OCI-LY1 (cell line): Measurements from ENCODE around the gene GNB5.

ENCODE experiments used
- H2AFZ ChIP-seq: fragments of 200-600 bp; sonication (generic), shearing (Covaris generic); 2 replicates; pipeline ENCODE4 v1.6.0; 2014; ENCODE audit warnings: antibody characterized with exemption, mild to moderate bottlenecking, low read length
- H3F3A ChIP-seq: fragments of 200-600 bp; sonication (generic), shearing (Covaris generic); 2 replicates; pipeline ENCODE4 v1.6.0; 2014; ENCODE audit warnings: mild to moderate bottlenecking, antibody characterized with exemption, low read length, moderate library complexity; ENCODE audit not compliant: insufficient read depth
- H3K27ac ChIP-seq: fragments of 200-600 bp; sonication (generic); 2 replicates; pipeline ENCODE4 v1.5.1; 2014; ENCODE audit warnings: low read length, mixed run types, mild to moderate bottlenecking, low read depth; ENCODE audit not compliant: poor library complexity, severe bottlenecking
- H3K27me3 ChIP-seq: fragments of 200-600 bp; sonication (generic); 2 replicates; pipeline ENCODE4 v1.6.0; 2014; ENCODE audit warnings: antibody characterized with exemption, mild to moderate bottlenecking, low read length, moderate library complexity; ENCODE audit not compliant: insufficient read depth
- H3K36me3 ChIP-seq: fragments of 200-600 bp; sonication (generic); 2 replicates; pipeline ENCODE4 v1.6.1; 2014; ENCODE audit warnings: mild to moderate bottlenecking, antibody characterized with exemption, low read length, moderate library complexity, mixed read lengths; ENCODE audit not compliant: insufficient read depth
- H3K4me1 ChIP-seq: fragments of 200-600 bp; sonication (generic); 2 replicates; pipeline ENCODE4 v1.5.1; 2014; ENCODE audit warnings: mild to moderate bottlenecking, low read length, moderate library complexity; ENCODE audit not compliant: insufficient read depth, severe bottlenecking
- H3K4me2 ChIP-seq: fragments of 200-600 bp; sonication (generic), shearing (Covaris generic); 2 replicates; pipeline ENCODE4 v1.6.1; 2014; ENCODE audit warnings: low read length
- H3K4me3 ChIP-seq: fragments of 200-600 bp; sonication (generic); 2 replicates; pipeline ENCODE4 v1.5.1; 2014; ENCODE audit warnings: low read length, low read depth, mild to moderate bottlenecking, mixed read lengths; ENCODE audit not compliant: poor library complexity, severe bottlenecking
- H3K79me2 ChIP-seq: fragments of 200-600 bp; shearing (Covaris generic); 2 replicates; pipeline ENCODE4 v1.6.1; 2016; ENCODE audit warnings: mixed run types, low read length, mixed read lengths; ENCODE audit not compliant: insufficient read depth
- H3K9ac ChIP-seq: fragments of 200-600 bp; sonication (generic), shearing (Covaris generic); 2 replicates; pipeline ENCODE4 v1.6.1; 2014; ENCODE audit warnings: mild to moderate bottlenecking, low read length, mixed read lengths
- H3K9me2 ChIP-seq: fragments of 200-600 bp; sonication (generic), shearing (Covaris generic); 2 replicates; pipeline ENCODE4 v1.6.1; 2014; ENCODE audit warnings: low read depth, mild to moderate bottlenecking, low read length, mixed read lengths
- H3K9me3 ChIP-seq: fragments of 200-600 bp; shearing (Covaris generic); 2 replicates; pipeline ENCODE4 v1.6.1; 2014; ENCODE audit warnings: low read length, mixed read lengths
- H4K20me1 ChIP-seq: fragments of 200-600 bp; sonication (generic), shearing (Covaris generic); 2 replicates; pipeline ENCODE4 v1.6.0; 2016; ENCODE audit warnings: mild to moderate bottlenecking, low read length; ENCODE audit not compliant: insufficient read depth
- EZH2 ChIP-seq: fragments of 200-600 bp; sonication (generic), shearing (Covaris generic); IDR thresholded peaks from 2 replicates; pipeline ENCODE4 v1.8.0; 2017; ENCODE audit warnings: borderline replicate concordance, mixed run types, mild to moderate bottlenecking, antibody characterized with exemption, low read length, moderate library complexity, mixed read lengths
- TF ChIP-seq, protein P1 (sequence below): fragments of 200-600 bp; sonication (generic), shearing (Covaris generic); IDR thresholded peaks from 2 replicates; pipeline ENCODE4 v1.5.1; 2017; ENCODE audit warnings: mild to moderate bottlenecking, antibody characterized with exemption, low read length, moderate library complexity, mixed read lengths

GNB5 gene

DNA sequence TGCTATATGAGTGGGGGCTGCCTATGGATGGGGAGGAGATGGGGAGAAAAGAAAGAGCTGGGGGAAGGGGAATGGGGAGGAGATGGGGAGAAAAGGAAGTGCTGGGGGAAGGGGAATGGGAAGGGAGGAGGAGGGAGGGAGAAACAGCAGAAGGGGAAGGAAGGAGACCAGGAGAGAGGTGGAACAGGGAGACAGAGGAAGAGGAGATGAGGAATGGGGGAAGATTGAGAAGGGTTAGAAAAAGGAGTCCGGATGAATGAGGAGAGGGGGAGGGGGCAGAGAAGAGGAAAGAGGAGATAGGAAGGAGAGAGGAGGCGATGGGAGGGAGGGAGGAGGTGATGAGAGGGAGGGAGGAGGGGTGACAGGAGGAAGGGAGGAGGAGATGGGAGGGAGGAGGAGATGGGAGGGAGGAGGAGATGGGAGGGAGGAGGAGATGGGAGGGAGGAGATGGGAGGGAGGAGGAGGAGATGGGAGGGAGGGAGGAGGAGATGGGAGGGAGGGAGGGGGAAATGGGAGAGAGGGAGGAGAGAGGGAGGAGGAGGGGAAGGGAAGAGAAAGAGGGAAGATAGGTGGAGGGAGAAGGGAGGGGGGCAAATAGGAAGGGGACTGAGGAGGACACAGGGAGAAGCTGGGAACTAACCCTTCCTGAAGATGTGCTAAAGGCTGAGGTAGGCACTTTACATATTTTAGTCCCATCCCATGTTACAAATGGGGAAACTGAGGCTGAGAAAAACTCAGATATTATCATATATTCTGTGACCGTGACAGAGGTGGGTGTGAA, 72.0 kb downstream of the GNB5 start:
- H3K79me2 ChIP-seq = no peaks in the 10 kb centered on the region

DNA sequence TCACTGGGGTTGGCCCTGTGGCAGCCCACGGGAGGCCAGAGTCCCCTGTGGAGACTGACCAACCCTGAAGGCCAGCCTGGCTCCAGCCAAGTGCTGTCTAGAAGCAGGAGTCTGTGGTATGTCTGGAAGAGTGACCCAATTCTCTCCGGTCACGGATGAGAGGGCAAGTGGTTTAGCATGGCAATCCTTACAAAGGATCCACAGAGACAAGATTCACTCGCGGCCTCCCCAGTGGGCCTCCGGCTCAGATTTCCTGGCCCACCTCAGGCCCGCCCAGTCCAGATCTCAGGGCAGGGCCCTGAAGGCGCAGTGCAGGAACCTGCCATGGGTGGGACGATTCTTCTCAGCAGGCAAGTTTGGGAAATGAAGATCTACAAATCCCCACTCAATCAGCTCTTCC, 73.6 kb downstream of the GNB5 start:
- no peak overlapping the region for H3K4me3 ChIP-seq
- no peaks in the 10 kb centered on the region for H4K20me1 ChIP-seq
- H3K9me3 ChIP-seq = no peaks in the 10 kb centered on the region
- H3K27me3 ChIP-seq = no peaks in the 10 kb centered on the region
- H3K4me1 ChIP-seq = peaks cover under 1% of the 10 kb centered on the region
- H3K9me2 ChIP-seq = no peaks in the 10 kb centered on the region
- no peak overlapping the region for H2AFZ ChIP-seq
- TF ChIP-seq EZH2 = no peak
- TF ChIP-seq, protein P1, sequence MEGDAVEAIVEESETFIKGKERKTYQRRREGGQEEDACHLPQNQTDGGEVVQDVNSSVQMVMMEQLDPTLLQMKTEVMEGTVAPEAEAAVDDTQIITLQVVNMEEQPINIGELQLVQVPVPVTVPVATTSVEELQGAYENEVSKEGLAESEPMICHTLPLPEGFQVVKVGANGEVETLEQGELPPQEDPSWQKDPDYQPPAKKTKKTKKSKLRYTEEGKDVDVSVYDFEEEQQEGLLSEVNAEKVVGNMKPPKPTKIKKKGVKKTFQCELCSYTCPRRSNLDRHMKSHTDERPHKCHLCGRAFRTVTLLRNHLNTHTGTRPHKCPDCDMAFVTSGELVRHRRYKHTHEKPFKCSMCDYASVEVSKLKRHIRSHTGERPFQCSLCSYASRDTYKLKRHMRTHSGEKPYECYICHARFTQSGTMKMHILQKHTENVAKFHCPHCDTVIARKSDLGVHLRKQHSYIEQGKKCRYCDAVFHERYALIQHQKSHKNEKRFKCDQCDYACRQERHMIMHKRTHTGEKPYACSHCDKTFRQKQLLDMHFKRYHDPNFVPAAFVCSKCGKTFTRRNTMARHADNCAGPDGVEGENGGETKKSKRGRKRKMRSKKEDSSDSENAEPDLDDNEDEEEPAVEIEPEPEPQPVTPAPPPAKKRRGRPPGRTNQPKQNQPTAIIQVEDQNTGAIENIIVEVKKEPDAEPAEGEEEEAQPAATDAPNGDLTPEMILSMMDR = no peak
- H3F3A ChIP-seq = no peaks in the 10 kb centered on the region
- H3K27ac ChIP-seq = no peak overlapping the region
- peaks cover 8% of the 10 kb centered on the region; the same call in 1 of the 2 replicates for H3K36me3 ChIP-seq
- H3K79me2 ChIP-seq = no peaks in the 10 kb centered on the region
- H3K9ac ChIP-seq = no peak overlapping the region
- H3K4me2 ChIP-seq = no peak overlapping the region

More for the DNA sequence above, 72.0 kb downstream of the GNB5 start:
- Histone ChIP-seq H3K27ac (no peak overlapping the region), H3K9me2 (no peaks in the 10 kb centered on the region), H4K20me1 (no peaks in the 10 kb centered on the region), H3K9me3 (no peaks in the 10 kb centered on the region), H3K9ac (no peak overlapping the region), H3K36me3 (peaks cover 12% of the 10 kb centered on the region; the same call in 1 of the 2 replicates), H3K4me1 (no peaks in the 10 kb centered on the region), H2AFZ (no peak overlapping the region), H3F3A (no peaks in the 10 kb centered on the region), H3K27me3 (no peaks in the 10 kb centered on the region), H3K4me3 (no peak overlapping the region), H3K4me2 (no peak overlapping the region)
- TF ChIP-seq EZH2 = no peak
- TF ChIP-seq, protein P1 = no peak

DNA sequence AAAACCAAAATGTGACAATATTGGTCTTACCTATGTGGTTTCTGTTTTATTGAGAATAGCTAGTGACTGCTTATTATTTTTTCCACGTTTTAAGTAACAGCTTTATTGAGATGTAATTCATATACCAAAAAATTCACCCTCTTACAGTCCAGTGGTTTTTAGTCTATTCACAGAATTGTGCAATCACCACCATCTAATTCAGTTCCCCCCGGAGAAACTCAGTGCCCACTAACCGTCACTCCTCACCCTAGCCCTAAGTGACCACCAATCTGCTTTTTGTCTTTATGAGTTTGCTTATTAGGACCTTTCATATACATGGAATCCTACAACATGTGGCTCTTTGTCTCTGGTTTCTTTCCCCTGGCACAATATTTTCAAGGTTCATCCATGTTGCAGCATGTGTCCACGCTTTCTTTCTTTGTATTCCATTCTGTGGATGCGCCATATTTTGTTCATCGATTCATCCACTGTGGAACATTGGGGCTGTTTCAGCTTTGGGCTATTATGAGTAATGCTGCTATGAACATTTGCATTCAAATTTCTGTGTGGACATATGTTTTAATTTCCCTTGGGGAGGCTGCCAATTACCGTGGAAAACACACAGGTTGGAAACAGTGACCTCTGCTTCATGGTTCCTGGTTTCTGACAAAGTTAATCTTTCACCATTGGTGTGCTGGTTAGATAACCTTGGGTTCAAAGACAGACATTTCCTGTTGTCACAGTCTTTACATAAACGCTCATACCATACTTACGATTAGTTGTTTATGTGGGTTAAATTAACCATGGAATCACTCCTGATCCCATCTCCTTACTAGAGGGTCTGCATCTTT, 75.4 kb downstream of the GNB5 start:
- Histone ChIP-seq H3F3A (no peaks in the 10 kb centered on the region), H3K4me3 (no peak overlapping the region), H3K79me2 (no peaks in the 10 kb centered on the region), H3K4me1 (peaks cover 9% of the 10 kb centered on the region), H3K27me3 (no peaks in the 10 kb centered on the region), H3K36me3 (no peaks in the 10 kb centered on the region), H3K9me3 (no peaks in the 10 kb centered on the region), H3K4me2 (no peak overlapping the region), H2AFZ (no peak overlapping the region), H3K27ac (no peak overlapping the region), H3K9me2 (no peaks in the 10 kb centered on the region), H4K20me1 (no peaks in the 10 kb centered on the region), H3K9ac (no peak overlapping the region)
- TF ChIP-seq EZH2 = no peak
- TF ChIP-seq, protein P1 = no peak
